Retinal pigment epithelial cell (primary cell): Measurements from ENCODE around the gene MYO18A.

ENCODE experiments used
- DNase-seq: peaks from one replicate; pipeline ENCODE4 v3.0.0-alpha.2; 2010; ENCODE audit warnings: low read depth
- H3K4me3 ChIP-seq: 2 replicates; pipeline ENCODE4 v1.5.1; 2011; ENCODE audit warnings: mild to moderate bottlenecking, low read length, control low read depth, moderate library complexity
- TF ChIP-seq, protein P1 (sequence below): conservative IDR thresholded peaks from 2 replicates; pipeline ENCODE4 v1.5.1; 2011; ENCODE audit warnings: low read depth, low read length, control low read depth, inconsistent platforms

Gene MYO18A

GRCh38 chr17:29145289-29146073, 34.7 kb downstream of the MYO18A start:
- TF ChIP-seq, protein P1, sequence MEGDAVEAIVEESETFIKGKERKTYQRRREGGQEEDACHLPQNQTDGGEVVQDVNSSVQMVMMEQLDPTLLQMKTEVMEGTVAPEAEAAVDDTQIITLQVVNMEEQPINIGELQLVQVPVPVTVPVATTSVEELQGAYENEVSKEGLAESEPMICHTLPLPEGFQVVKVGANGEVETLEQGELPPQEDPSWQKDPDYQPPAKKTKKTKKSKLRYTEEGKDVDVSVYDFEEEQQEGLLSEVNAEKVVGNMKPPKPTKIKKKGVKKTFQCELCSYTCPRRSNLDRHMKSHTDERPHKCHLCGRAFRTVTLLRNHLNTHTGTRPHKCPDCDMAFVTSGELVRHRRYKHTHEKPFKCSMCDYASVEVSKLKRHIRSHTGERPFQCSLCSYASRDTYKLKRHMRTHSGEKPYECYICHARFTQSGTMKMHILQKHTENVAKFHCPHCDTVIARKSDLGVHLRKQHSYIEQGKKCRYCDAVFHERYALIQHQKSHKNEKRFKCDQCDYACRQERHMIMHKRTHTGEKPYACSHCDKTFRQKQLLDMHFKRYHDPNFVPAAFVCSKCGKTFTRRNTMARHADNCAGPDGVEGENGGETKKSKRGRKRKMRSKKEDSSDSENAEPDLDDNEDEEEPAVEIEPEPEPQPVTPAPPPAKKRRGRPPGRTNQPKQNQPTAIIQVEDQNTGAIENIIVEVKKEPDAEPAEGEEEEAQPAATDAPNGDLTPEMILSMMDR = peak; percentile 72
- DNase-seq = no peak
- H3K4me3 ChIP-seq = no peak overlapping the region

DNA sequence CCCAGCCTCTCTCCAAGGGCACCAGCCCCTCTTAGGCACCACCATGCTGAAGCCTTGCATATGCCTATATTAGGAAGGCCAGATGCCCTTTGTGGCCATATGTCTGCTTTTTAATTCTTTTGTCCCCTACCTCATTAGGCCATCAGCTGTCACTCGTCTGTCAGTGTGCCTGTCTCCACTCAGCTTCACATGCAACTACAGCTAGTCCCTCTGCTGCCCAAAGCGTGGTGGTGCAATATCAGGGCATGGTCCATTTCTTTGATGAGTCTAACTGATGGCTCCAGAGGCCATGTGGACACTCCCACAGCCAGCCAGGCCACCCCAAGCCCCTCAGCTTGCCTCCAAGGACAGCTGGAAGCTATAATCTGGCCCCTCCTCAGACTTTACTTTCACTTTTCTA, 36.3 kb downstream of the MYO18A start:
- TF ChIP-seq, protein P1 = peak; percentile 41
- DNase-seq = no peak
- H3K4me3 ChIP-seq = no peak overlapping the region

DNA sequence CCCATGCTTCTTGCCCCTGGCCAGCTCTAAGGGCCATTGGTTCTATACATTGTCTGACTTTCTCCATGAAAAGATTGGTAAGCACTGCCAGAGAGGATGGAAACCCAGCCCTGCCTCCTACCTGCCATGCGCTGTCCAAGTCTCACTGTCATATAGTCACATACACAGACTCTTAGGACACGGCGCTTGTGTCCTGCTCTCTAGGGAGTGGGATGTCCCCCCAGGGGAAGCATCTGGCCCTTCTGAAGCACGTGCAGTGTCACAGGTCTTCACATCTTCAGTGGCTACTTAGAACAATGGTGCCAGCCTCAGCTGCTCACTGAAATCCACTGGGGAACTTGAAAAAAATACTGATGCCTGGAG, 38.7 kb downstream of the MYO18A start:
- DNase-seq = no peak

GRCh38 chr17:29140631-29141513, 39.3 kb downstream of the MYO18A start:
- DNase-seq = no peak
- no peak overlapping the region for H3K4me3 ChIP-seq

More for the DNA sequence above, 38.7 kb downstream of the MYO18A start:
- no peak overlapping the region for H3K4me3 ChIP-seq
- TF ChIP-seq, protein P1 = no peak

GRCh38 chr17:29140051-29140621, 40.1 kb downstream of the MYO18A start:
- TF ChIP-seq, protein P1 = no peak
- peak overlapping the region; percentile 20 for H3K4me3 ChIP-seq
- DNase-seq = no peak

More at GRCh38 chr17:29140631-29141513, 39.3 kb downstream of the MYO18A start:
- TF ChIP-seq, protein P1 = no peak

DNA sequence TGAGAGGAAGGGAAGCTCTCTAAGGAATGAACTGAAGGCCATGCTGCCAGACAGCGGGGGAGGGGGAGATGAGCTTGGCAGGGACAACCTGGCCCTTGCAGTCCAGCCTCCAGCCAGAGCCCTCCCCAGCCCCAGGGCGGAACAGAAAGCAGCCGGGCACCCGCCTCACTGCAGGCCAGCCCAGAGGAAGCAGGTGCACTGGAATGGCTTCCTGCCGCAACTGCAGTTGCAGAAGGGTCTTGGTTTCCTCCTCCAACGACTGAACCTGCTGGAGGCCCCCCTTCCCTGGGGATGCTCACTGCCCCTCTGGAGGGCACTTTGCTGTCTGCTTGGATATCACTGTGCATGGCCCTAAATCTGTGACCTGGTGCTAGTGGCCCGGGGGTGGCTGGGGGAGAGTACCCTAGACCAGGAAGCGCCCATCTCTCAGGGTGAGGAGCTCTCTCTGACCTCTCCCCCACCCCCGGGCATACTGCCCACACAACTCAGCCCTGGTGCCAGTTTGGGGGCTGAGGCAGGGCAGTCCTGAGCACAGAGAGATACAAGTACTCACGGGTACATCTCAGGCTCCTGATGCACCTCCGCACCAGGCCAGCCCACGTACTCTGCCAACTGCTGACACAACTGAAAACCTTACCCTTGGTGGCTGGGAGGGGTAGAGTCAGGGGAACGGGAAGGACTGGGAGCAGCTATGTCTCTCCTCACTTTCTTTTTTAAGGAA, 41.1 kb downstream of the MYO18A start:
- TF ChIP-seq, protein P1 = no peak
- H3K4me3 ChIP-seq = no peak overlapping the region
- DNase-seq = no peak
